ENCODE results near the gene PCDH9.

Gene PCDH9

GRCh38 chr13:67145950-67146349 lies 84.2 kb downstream of the PCDH9 start:
- H2AFZ ChIP-seq (ENCODE audit: low read depth, low read length): no peak overlapping the region
- peaks cover 10% of the 10 kb centered on the region for H3K4me1 ChIP-seq (ENCODE audit: low read length)
- no peaks in the 10 kb centered on the region for H4K20me1 ChIP-seq (ENCODE audit: insufficient read depth, low read length)
- no peaks in the 10 kb centered on the region for H3K36me3 ChIP-seq (replicated peaks; ENCODE audit: low read depth, low read length)
- TF ChIP-seq CTCF (IDR thresholded peaks at IDR 0.05; ENCODE audit: low read depth, low read length) (no peak), EZH2phosphoT487 (IDR thresholded peaks at IDR 0.05; ENCODE audit: low read depth) (no peak)
- no peaks in the 10 kb centered on the region for H3K9me3 ChIP-seq (ENCODE audit: insufficient read depth, low read length)
- H3K27ac ChIP-seq (ENCODE audit: low read length): no peak overlapping the region
- no peak overlapping the region for H3K9ac ChIP-seq (ENCODE audit: low read length)
- no peak overlapping the region for H3K4me3 ChIP-seq (ENCODE audit: low read length)
- H3K27me3 ChIP-seq (ENCODE audit: low read depth, low read length): no peaks in the 10 kb centered on the region
- H3K4me2 ChIP-seq (ENCODE audit: low read length): no peak overlapping the region
- no peaks in the 10 kb centered on the region for H3K79me2 ChIP-seq (ENCODE audit: low read length)

GRCh38 chr13:67143544-67144115 lies 86.5 kb downstream of the PCDH9 start:
- Histone ChIP-seq H3K36me3 (replicated peaks; ENCODE audit: low read depth, low read length) (no peaks in the 10 kb centered on the region), H2AFZ (ENCODE audit: low read depth, low read length) (no peak overlapping the region), H3K4me3 (ENCODE audit: low read length) (no peak overlapping the region), H3K9ac (ENCODE audit: low read length) (no peak overlapping the region), H3K9me3 (ENCODE audit: insufficient read depth, low read length) (no peaks in the 10 kb centered on the region), H3K27me3 (ENCODE audit: low read depth, low read length) (no peaks in the 10 kb centered on the region), H4K20me1 (ENCODE audit: insufficient read depth, low read length) (no peaks in the 10 kb centered on the region), H3K79me2 (ENCODE audit: low read length) (no peaks in the 10 kb centered on the region), H3K4me1 (ENCODE audit: low read length) (peaks cover 10% of the 10 kb centered on the region), H3K4me2 (ENCODE audit: low read length) (no peak overlapping the region), H3K27ac (ENCODE audit: low read length) (no peak overlapping the region)
- TF ChIP-seq EZH2phosphoT487 (IDR thresholded peaks at IDR 0.05; ENCODE audit: low read depth): no peak
- no peak for TF ChIP-seq CTCF (IDR thresholded peaks at IDR 0.05; ENCODE audit: low read depth, low read length)

DNA sequence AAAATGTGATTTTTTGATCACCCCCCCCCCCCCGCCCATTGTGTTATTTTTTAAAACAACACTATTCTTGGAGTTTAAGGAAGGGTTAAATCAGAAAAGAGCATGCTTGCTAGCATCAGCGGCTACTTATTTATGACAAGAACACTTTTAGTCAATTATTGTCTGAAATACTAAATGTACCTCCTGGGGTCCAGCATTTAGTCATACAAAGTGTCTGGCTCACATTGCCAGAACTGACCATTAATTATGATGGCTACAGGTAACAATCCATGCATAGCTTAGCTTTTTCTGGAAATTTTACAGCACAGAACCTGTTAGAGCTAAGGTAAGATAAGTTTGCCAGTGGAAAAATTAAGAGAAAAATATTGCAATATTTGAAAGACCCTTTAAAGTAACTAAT lies 90.1 kb downstream of the PCDH9 start:
- Histone ChIP-seq H3K27me3 (ENCODE audit: low read depth, low read length) (no peaks in the 10 kb centered on the region), H3K9ac (ENCODE audit: low read length) (no peak overlapping the region), H3K4me1 (ENCODE audit: low read length) (no peaks in the 10 kb centered on the region), H3K36me3 (replicated peaks; ENCODE audit: low read depth, low read length) (no peaks in the 10 kb centered on the region), H3K27ac (ENCODE audit: low read length) (no peak overlapping the region), H3K4me3 (ENCODE audit: low read length) (no peak overlapping the region), H4K20me1 (ENCODE audit: insufficient read depth, low read length) (no peaks in the 10 kb centered on the region), H3K79me2 (ENCODE audit: low read length) (no peaks in the 10 kb centered on the region), H3K4me2 (ENCODE audit: low read length) (no peak overlapping the region), H2AFZ (ENCODE audit: low read depth, low read length) (no peak overlapping the region), H3K9me3 (ENCODE audit: insufficient read depth, low read length) (no peaks in the 10 kb centered on the region)
- no peak for TF ChIP-seq EZH2phosphoT487 (IDR thresholded peaks at IDR 0.05; ENCODE audit: low read depth)
- TF ChIP-seq CTCF (IDR thresholded peaks at IDR 0.05; ENCODE audit: low read depth, low read length): no peak

DNA sequence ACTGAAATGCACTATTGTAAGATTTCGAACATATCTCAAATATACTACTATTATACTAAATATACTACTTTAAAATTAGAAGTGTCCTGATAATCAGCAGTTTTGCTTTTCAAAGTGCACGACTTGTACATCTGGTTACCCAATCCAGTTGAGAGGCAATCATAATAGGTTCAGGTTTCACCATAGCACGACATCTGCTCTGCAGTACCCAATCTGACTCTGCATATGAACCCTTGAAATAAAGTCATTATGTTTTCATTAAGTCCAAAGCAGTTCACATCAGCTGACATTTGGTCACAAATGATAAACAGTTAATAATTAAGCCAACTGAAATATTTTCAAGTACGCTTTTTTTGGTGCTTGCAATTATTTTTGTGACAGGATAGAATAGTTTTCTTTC lies 90.6 kb downstream of the PCDH9 start:
- Histone ChIP-seq H3K4me1 (ENCODE audit: low read length) (no peaks in the 10 kb centered on the region), H3K79me2 (ENCODE audit: low read length) (no peaks in the 10 kb centered on the region), H3K9me3 (ENCODE audit: insufficient read depth, low read length) (no peaks in the 10 kb centered on the region), H3K36me3 (replicated peaks; ENCODE audit: low read depth, low read length) (no peaks in the 10 kb centered on the region), H3K4me3 (ENCODE audit: low read length) (no peak overlapping the region), H4K20me1 (ENCODE audit: insufficient read depth, low read length) (no peaks in the 10 kb centered on the region), H3K9ac (ENCODE audit: low read length) (no peak overlapping the region), H3K27ac (ENCODE audit: low read length) (no peak overlapping the region), H3K4me2 (ENCODE audit: low read length) (no peak overlapping the region), H2AFZ (ENCODE audit: low read depth, low read length) (no peak overlapping the region), H3K27me3 (ENCODE audit: low read depth, low read length) (no peaks in the 10 kb centered on the region)
- no peak for TF ChIP-seq CTCF (IDR thresholded peaks at IDR 0.05; ENCODE audit: low read depth, low read length)
- TF ChIP-seq EZH2phosphoT487 (IDR thresholded peaks at IDR 0.05; ENCODE audit: low read depth): no peak

Data from OCI-LY3 (cell line).